GM12875 (cell line): ENCODE results near the gene GPR35.

Experiments
- H3K4me3 ChIP-seq: one replicate; pipeline ENCODE4 v1.5.1; 2011; ENCODE audit warnings: low read depth, low read length, control low read depth
- TF ChIP-seq, protein P1 (sequence below): IDR thresholded peaks from 2 replicates; pipeline ENCODE4 v1.5.1; 2011; ENCODE audit warnings: low read depth, mild to moderate bottlenecking, control low read depth, inconsistent platforms, low read length, moderate library complexity, borderline replicate concordance; ENCODE audit not compliant: insufficient read depth

The GPR35 gene

DNA sequence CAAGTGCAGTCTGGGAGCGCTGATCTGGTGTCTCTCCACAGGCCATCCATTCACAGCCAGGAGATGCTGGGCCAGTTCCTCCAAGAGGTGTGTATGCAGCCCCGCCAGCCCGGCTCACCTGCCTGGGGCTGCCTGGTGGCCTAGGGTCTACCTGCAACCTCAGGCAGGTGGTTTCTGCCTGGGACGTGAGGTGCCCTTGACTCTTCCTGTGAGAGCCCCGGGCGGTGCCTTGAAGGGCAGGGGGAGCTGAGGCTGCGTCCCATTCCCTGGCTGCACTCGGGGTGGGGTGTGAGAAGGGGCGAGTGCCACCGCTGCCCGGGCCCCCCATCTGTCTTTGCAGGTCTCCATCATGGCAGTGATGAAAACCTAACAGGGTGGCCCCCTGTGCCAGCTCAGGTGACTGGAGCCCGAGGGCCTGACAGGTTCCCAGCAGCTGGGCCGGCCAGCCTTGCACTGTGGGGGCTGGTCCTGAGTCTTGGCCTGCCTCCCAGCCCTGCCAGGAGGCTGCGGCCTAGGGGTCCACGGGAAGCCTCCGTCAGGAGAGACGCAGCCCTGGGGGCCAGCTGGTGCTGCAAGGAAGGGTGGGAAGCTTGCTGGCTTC lies 26.9 kb upstream of the GPR35 start:
- no peak overlapping the region for H3K4me3 ChIP-seq
- TF ChIP-seq, protein P1, sequence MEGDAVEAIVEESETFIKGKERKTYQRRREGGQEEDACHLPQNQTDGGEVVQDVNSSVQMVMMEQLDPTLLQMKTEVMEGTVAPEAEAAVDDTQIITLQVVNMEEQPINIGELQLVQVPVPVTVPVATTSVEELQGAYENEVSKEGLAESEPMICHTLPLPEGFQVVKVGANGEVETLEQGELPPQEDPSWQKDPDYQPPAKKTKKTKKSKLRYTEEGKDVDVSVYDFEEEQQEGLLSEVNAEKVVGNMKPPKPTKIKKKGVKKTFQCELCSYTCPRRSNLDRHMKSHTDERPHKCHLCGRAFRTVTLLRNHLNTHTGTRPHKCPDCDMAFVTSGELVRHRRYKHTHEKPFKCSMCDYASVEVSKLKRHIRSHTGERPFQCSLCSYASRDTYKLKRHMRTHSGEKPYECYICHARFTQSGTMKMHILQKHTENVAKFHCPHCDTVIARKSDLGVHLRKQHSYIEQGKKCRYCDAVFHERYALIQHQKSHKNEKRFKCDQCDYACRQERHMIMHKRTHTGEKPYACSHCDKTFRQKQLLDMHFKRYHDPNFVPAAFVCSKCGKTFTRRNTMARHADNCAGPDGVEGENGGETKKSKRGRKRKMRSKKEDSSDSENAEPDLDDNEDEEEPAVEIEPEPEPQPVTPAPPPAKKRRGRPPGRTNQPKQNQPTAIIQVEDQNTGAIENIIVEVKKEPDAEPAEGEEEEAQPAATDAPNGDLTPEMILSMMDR = no peak

DNA sequence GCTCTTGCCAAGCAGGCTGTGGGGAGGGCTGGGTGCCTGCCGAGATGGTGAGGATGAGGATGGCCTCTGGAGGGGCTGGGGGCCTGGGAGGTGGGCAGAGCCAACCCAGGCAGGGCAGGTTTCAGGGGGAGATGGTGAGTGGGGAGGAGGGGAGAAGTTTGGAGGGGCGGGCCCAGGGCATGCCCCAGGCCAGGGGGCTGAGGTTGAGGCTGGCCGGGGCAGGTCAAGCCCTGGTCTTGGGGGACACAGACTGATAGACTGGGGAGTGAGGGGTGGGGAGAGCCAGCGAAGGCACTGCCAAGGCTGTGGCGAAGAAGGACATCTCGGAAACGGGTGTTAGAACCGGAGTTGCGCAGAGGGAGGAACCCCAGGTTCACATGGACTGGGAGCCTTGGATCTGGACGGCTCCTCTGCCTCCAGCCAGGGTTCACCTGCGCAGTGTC lies 26.1 kb upstream of the GPR35 start:
- no peak overlapping the region for H3K4me3 ChIP-seq
- TF ChIP-seq, protein P1 = no peak

DNA sequence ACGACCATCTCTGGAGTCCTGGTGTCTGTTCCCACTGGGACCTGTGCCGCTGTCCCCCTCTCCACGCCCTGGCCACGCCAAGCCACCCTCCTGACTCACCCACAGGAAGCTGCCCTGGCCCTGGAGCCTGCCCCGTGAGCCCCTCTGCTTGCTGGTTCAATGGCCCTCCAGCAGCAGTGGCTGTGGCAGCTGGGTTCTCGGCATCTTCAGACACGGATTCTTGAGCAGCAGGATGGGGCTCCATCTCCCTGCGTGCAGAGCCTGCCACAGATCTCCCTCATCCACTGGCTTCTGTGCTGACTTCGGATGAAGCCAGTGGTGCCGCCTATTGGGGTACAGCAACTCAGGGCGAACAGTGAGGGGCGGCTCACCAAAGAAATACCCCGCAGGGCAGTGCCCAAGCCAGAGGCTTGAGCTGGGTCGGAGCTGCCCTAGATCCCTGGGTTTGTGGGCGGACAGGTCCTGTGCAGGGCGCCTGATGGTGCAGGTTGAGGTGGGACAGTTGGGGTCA lies 24.8 kb upstream of the GPR35 start:
- H3K4me3 ChIP-seq = no peak overlapping the region
- TF ChIP-seq, protein P1 = no peak

DNA sequence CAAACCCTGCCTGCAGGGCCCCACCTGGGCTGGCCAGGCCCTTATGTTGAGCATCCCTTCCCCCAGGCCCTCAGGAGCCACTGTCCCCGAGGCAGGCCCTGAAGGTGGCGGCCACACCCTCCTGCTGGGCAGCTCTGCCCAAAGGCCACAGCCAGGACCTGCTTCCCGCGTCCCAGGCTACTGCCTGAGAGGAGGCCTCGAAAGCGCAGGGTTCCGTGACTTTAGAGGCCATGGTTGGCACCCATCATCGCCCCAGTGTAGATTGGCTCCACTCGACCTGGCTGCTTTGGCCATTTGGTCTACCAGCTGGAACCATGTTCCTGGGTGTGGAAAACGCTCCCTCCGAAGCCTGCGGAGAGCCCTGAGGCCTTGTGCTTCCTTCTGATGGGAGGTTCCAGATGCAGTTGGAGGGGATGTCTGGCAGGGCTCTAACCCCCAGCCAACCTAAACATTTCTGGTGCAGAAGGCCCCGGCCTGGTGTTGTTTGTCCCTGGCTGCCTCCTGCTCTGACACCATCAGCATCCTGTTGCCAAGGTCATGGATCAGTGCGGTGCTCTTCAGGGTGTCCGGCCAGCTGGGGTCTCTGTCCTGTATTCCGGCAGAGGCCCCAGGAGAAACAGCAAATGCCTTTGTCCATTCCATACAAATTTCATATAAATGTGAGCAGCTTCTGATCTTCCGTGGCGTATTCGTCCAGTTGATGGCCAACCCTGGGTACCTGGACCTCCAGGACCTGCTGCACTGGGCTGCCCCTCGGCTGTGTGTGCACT lies 24.0 kb upstream of the GPR35 start:
- H3K4me3 ChIP-seq = no peak overlapping the region
- TF ChIP-seq, protein P1 = no peak

DNA sequence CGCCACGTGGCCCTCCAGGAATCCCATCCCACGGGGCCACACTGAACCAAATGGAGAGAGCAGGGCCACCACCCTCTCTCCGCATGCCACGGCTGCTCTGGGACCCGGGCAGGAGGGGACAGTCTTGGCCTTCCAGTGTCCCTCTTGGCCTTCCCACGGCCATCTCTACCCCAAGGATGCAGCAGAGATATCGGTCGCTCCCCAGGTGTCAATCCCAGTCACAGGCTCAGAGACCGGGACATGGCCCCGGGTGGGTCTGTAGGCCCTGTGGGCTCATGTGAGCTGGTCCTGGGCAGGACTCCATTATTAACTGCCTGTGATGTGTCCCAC lies 23.5 kb upstream of the GPR35 start:
- no peak overlapping the region for H3K4me3 ChIP-seq
- TF ChIP-seq, protein P1 = no peak

DNA sequence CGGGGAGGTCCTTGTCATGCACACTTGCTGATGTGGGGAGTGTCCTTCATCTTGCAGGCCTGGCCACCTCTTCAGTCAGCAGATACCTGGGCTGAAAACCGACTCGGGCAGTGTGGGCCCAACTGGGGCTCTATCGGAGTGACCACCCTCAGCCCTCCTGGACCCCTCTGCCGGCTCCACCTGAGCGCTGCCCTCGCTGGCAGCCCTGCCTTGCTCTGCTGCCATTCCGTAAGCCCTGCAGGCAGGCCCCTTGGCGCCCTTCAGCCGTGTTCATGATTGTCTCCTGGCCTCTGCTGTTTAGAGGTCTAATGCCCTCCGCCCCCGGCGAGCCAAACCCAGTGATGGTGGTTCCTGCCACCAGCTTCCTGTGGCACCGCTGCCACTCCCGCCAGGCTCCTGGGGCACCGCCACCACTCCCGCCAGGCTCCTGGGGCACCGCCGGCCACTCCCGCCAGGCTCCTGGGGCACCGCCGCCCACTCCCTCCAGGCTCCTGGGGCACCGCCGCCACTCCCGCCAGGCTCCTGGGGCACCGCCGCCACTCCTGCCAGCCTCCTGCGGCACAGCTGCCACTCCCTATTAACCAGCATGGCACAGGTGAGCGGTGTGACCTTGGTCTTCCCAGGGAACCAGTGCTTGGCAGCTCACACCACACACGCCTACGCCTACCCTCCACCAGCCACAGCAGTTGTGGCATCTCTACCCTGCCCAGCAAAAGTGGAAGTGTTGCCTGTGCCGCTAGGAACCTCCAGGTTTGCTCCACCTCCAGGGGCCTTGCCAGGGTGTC lies 22.8 kb upstream of the GPR35 start:
- no peak overlapping the region for H3K4me3 ChIP-seq
- TF ChIP-seq, protein P1 = no peak
